HG03196 (cell line): Measurements from ENCODE around the gene THRB.
"Not testable (repeated sequence)": the region's sequence is repeated elsewhere in the genome, so short reads cannot be mapped to it uniquely, and the experiment has no call there.

Experiments
- ATAC-seq: cut with Tn5 transposase; IDR thresholded peaks from one replicate; pipeline ENCODE4 v1.9.1; 2021; ENCODE audit not compliant: unreplicated experiment

The THRB gene

GRCh38 chr3:24407980-24408680 lies 86.5 kb downstream of the THRB start:
- ATAC-seq = no peak

- no peak for ATAC-seq
These were observed 87.8 kb downstream of the THRB start for GRCh38 chr3:24406900-24407299.

GRCh38 chr3:24405057-24405456 lies 89.6 kb downstream of the THRB start:
- no peak for ATAC-seq

DNA sequence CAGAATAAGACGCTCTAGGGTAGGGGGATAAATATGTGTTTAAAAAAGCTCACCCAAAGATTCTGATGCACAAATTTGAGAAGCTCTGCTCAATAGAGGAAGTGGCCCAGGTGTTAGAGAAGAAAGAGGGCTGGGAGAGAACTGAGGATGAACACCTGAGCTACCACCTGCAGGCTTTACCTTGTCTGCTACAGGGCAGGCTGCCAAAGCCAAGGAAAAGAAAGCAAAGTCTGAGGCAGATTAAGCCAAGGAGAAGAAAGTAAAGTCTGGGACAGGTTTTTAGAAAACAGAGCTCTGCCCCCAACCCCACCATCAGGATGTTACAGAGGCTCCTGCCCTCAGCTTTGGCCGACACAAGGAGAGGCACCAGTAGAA lies 92.9 kb downstream of the THRB start:
- no peak for ATAC-seq

DNA sequence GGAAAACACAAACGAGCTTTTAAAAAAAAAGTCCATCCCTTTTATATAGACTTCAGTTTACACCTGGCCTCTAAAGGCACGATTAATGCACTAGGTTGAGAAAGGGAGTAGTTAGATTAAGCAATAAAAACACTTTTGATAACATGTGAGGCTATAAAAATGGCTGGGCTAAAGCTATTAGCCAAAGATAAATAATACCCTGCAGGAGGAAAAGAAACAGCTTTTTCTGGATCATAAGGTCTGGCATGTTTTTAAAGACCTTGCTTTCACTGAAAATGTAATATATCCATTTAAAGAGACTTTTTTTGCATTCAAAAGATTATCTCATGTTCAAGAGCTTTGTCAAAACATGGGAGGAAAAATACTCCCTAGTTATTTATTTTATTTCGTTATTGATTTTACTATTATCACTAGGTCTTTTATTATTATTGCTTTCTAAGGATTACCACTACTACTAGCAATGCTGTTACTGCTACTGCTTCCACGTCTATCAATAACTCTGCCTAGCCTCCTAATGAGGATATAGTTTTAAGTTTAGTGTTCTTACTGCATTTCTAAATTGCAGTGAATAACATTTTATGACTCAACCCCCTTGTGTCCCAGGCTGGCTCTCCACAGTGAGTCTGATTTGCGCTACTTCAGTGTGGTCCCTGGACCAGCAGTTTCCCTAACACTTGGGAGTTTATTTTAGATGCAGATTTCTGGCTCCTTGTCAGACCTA lies 93.4 kb downstream of the THRB start:
- no peak for ATAC-seq

- ATAC-seq = no peak
These were observed 94.2 kb downstream of the THRB start for GRCh38 chr3:24400450-24400849.

DNA sequence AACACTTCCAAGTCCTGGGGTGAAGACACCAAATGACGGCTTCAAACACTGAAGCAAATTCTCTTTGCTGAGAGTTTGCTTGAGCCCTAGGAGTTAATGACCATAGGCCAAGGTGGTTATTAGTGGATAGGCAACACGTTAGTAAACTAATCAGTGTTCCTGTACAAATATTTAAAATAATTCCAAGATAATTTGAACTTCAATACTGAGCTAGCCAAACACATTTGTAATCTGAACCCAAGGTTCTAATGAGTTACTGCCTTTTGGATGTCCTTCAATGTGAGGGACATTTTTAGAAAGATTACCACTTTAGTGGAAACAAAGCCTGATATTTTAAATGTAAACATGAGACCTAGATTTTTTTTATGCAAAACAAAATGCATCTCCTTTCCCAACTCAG lies 94.6 kb downstream of the THRB start:
- no peak for ATAC-seq

DNA sequence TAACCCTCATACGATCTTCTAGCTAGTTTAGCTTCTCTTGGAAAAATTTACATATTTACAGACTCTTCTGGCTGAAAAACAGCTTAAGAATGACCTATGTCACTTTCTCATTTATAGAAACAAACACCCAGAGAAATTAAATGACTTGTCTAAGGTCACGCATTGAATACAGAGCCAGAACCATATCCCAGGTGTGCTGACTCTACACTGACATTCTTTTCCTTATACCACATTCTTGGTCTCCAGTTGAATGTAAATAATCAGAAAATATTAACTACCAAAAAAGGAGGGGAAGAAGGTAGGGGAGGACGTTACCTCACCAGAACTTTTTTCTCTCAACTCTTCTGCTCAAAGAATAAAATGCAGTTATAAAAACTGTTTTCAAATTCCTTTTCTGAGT lies 95.0 kb downstream of the THRB start:
- no peak for ATAC-seq

GRCh38 chr3:24398712-24399111 lies 95.9 kb downstream of the THRB start:
- ATAC-seq = not testable (repeated sequence)

DNA sequence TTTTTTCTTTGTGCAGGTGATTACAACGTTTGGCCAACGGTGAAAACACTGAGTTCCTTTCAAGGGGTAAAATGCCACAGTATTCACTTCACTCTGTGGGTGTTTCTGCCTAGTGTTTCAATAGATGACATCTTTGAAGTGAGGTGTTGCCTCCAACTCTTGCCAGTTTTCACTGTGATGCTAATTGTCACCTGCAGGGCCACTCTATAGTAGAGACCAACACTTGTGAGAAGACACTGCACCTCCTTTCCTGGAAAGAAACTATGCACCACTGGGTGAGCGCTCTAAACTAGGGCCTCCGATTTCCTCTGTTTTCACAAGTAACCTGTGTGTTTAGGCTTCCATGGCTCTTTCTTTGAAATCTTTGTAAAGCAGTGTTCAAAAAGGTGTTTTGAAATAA lies 98.3 kb downstream of the THRB start:
- ATAC-seq = no peak

GRCh38 chr3:24394754-24395153 lies 99.9 kb downstream of the THRB start:
- no peak for ATAC-seq

GRCh38 chr3:24393316-24393715 lies 101.3 kb downstream of the THRB start:
- no peak for ATAC-seq

GRCh38 chr3:24390169-24391130 lies 104.2 kb downstream of the THRB start:
- ATAC-seq = no peak

GRCh38 chr3:24389108-24390090 lies 105.3 kb downstream of the THRB start:
- no peak for ATAC-seq

DNA sequence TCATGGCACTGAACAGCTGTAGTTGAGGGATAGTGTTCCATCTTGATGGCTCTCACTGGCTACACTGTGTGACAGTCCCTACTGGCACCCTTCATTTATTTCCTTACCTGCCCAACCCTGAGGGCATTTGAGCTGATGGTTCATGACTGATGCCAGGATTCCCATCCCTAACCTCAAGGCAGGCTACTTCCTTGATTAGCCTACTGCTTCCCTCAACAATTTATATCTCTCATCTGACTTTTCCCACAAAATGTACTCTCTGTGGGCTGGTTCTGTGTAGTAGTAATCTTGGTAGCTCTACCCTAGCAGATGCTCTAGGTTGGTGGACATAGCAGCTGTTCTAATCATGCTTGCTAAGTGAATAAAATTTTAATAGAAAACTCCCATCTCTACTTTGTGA lies 106.0 kb downstream of the THRB start:
- no peak for ATAC-seq

- no peak for ATAC-seq
These were observed 106.5 kb downstream of the THRB start for GRCh38 chr3:24388159-24388558.

DNA sequence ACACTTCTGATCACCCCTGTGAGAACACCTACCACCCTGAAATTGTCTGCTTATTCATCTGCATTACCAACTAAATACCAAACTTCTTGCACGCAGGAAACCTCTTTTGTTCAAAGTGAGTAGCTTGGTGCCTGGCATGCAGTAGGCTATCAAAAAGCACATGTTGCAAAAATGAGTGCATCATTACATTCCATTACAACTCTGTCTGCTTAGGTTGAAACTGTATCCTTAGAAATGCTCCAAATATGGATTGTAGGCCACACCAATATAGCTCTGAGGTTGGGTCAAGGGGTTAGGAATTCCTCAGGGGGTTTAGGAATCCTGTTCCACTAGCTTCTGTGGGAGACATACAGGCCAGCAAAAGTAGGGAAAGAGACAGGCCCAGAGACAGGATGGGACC lies 107.2 kb downstream of the THRB start:
- no peak for ATAC-seq

DNA sequence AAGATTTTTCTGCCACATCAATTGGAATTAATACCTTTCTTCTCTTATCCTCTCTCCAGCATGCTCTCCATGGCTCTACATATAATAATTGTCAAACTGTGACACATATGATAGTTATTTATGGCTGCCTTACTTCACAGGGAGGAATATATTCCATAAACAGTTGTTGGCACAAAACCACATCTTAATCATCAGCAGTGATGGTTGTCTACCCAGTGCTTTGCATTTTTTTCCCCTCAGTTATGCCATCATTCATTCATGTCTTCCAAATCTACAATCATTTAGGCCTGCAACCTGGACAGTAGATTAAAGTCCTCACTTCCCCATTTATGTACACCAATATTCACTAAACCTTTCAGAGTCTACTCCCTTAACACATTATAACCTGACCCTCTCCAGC lies 107.7 kb downstream of the THRB start:
- ATAC-seq = no peak

- no peak for ATAC-seq
These were observed 108.2 kb downstream of the THRB start for GRCh38 chr3:24386458-24386857.

DNA sequence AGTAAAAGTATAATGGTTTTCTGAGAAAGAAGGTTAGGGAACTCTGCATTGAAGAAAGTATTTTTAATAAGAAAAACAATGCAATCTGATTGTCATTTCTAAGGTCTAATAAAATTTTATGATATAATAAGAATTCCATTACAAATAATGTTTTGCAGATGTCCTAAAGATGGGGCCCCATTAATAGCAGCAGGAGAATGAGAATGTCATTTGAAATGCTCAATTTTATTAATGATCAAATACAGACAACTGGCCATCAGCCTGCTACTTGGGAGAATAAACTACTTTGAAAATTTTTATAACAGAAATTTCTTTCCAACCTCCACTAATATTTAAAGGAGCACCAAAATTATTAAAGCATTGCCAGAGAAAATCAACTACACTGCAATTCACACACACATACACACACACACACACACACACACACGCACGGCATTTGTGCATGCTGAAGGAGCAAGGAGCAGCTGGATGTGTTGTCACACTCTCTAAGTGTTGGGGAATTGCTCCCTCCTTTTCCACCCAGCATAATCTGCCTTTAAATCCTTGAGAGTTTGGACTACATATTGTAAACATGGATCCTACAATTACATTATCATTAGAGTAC lies 109.5 kb downstream of the THRB start:
- no peak for ATAC-seq
